ENCODE results near the gene RSPH3.

- TF ChIP-seq CTCF (IDR thresholded peaks at IDR 0.05; ENCODE audit: low read length) (no peak), EZH2 (IDR thresholded peaks at IDR 0.05; ENCODE audit: borderline replicate concordance, low read length) (no peak)
These were observed 4.6 kb upstream of the RSPH3 start for GRCh38 chr6:159004592-159004991.
